Measurements from ENCODE around the gene MIEN1.
"Not testable (repeated sequence)": the region's sequence is repeated elsewhere in the genome, so short reads cannot be mapped to it uniquely, and the experiment has no call there.

Gene MIEN1

DNA sequence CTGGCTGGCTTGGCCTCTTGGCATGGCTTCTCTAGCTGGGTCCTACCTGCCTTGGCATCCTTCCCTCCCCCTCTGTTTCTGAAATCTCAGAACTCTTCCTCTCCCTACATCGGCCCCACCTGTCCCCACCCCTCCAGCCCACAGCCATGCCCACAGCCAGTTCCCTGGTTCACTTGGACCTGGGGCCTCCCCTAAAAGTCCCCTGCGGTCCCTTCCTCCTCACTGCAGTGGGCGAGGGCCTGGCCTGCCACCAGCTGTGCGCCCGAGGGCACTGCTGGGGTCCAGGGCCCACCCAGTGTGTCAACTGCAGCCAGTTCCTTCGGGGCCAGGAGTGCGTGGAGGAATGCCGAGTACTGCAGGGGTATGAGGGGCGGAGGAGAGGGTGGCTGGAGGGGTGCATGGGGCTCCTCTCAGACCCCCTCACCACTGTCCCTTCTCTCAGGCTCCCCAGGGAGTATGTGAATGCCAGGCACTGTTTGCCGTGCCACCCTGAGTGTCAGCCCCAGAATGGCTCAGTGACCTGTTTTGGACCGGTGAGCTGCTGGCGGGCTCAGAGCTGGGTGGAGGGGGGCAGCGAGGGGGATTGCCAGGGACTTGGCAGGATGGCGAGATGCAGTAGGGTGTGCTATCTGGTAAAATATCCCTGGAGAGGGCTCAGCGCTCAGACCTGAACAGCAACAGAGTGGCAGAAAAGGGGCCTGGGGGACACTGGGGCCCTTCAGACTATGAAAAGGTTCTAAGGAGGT is 14.1 kb downstream of the MIEN1 start:
- no peak for DNase-seq (ENCODE audit: low read depth)

DNA sequence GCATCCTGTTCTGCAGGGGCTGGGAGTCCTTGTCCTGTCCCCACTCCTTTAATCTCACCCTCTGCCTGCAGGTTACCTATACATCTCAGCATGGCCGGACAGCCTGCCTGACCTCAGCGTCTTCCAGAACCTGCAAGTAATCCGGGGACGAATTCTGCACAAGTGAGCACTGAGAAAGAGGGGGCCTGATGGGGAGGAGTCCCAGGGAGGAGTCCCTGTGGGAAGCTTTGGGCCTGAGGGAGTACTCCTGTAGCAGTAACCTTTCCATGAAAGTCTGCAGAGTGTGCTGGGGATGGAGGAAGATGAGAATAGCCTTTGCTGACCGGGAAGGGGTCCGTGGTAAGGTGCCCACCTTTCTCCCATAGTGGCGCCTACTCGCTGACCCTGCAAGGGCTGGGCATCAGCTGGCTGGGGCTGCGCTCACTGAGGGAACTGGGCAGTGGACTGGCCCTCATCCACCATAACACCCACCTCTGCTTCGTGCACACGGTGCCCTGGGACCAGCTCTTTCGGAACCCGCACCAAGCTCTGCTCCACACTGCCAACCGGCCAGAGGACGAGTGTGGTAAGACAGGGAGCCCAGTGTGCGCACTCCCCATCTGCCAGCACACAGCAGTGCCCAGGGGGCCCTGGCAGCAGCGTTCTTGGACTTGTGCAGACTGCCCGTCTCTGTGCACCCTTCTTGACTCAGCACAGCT is 14.8 kb downstream of the MIEN1 start:
- no peak for DNase-seq (ENCODE audit: low read depth)

DNA sequence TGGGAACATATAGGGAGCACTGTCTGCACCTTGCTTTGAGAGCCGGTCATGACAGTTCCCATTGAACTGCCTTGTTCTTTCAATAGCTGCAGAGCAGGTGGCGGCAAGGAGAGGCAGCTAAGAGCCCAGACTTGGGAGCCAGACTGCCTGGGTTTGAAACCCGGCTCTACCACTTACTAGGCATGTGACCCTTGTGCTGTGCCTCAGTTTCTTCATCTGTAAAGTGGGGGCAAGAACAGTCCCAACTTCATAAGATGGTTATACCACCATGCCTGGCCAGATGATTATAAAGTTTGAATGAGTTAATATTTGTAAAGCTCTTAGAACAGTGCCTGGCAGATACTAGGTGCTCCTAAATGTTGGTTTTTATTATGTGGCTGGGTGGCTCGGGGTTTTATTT is 16.1 kb downstream of the MIEN1 start:
- DNase-seq (ENCODE audit: low read depth) = no peak

GRCh38 chr17:39711851-39712250 is 18.5 kb downstream of the MIEN1 start:
- no peak for DNase-seq (ENCODE audit: low read depth)

DNA sequence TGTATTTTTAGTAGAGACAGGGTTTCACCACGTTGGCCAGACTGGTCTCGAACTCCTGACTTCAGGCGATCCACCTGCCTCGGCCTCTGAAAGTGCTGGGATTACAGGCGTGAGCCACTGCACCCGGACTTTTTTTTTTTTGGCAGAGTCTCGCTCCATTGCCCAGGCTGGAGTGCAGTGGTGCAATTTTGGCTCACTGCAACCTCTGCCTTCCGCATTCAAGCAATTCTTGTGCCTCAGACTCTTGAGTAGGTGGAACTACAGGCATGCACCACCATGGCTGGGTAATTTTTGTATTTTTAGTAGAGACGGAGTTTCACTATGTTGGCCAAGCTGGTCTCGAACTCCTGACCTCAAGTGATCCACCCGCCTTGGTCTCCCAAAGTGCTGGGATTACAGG is 19.3 kb downstream of the MIEN1 start:
- not testable (repeated sequence) for DNase-seq (ENCODE audit: low read depth)

- no peak for DNase-seq (ENCODE audit: low read depth)
Observed at GRCh38 chr17:39709998-39710964, 20.1 kb downstream of the MIEN1 start.

DNA sequence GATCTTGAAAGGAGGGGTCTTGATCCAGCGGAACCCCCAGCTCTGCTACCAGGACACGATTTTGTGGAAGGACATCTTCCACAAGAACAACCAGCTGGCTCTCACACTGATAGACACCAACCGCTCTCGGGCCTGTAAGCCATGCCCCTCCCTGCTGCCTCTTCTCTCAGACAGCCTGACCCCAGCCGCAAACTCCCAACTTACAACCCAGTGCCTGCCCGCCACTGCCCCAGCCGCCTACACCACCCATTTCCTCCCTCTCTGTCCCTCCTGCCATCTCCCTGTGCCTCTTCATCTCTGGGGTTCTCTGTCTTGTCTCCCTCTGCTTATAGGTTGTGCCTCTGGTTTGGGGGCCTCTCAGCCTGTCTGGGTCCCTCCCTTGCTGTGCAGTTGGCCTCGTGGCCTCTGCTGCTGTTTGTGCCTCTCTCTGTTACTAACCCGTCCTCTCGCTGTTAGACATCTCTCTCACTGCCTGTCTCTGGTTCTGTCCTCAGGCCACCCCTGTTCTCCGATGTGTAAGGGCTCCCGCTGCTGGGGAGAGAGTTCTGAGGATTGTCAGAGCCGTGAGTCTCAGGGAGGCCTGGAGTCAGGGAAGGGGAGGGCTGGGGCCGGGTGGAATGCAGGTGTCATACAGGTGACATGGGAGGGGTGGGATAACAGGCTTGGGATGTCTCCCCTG is 20.9 kb downstream of the MIEN1 start:
- no peak for DNase-seq (ENCODE audit: low read depth)

DNA sequence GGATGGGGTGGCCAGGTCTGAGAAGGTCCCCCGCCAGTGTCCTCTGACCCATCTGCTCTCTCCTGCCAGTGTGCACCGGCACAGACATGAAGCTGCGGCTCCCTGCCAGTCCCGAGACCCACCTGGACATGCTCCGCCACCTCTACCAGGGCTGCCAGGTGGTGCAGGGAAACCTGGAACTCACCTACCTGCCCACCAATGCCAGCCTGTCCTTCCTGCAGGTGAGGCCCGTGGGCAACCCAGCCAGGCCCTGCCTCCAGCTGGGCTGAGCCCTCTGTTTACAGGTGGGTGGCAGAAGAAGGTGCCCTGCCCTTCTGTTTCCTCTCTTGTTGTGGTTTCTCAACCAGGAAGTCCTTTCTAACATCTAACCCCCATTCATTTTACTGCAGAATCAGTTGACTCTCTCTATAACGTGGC is 23.4 kb downstream of the MIEN1 start:
- DNase-seq (ENCODE audit: low read depth) = no peak

GRCh38 chr17:39706383-39706782 is 23.9 kb downstream of the MIEN1 start:
- no peak for DNase-seq (ENCODE audit: low read depth)

DNA sequence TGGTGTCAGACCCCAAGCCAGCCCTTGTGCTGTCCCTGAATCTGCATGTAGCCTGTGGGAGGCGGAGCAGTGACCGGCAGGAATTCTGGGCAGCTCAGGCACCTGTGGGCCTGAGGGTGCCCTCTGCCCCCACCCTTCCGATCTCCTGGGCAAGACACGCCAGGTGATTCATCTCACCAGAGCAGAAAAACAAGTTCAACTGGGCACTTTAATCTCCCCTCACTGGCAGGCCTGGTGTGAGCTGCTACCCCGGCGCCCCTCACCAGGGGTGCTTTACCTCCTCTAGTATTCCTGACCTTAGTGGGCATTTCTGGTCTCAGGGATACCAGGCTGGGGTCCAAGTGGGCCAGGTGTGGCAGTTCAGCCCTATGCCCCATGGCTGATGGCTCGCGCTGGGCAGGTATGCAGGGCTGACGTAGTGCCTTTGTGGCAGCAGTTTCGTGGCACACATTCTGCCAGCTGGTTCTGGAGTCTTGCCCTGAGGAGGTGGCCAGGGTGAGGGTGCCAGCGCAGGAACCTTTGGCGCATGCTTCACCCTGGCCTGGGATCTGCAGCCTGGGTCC is 24.5 kb downstream of the MIEN1 start:
- DNase-seq (ENCODE audit: low read depth) = no peak

- no peak for DNase-seq (ENCODE audit: low read depth)
Observed at GRCh38 chr17:39704821-39705551, 25.3 kb downstream of the MIEN1 start.

GRCh38 chr17:39703913-39704312 is 26.4 kb downstream of the MIEN1 start:
- DNase-seq (ENCODE audit: low read depth) = no peak

DNA sequence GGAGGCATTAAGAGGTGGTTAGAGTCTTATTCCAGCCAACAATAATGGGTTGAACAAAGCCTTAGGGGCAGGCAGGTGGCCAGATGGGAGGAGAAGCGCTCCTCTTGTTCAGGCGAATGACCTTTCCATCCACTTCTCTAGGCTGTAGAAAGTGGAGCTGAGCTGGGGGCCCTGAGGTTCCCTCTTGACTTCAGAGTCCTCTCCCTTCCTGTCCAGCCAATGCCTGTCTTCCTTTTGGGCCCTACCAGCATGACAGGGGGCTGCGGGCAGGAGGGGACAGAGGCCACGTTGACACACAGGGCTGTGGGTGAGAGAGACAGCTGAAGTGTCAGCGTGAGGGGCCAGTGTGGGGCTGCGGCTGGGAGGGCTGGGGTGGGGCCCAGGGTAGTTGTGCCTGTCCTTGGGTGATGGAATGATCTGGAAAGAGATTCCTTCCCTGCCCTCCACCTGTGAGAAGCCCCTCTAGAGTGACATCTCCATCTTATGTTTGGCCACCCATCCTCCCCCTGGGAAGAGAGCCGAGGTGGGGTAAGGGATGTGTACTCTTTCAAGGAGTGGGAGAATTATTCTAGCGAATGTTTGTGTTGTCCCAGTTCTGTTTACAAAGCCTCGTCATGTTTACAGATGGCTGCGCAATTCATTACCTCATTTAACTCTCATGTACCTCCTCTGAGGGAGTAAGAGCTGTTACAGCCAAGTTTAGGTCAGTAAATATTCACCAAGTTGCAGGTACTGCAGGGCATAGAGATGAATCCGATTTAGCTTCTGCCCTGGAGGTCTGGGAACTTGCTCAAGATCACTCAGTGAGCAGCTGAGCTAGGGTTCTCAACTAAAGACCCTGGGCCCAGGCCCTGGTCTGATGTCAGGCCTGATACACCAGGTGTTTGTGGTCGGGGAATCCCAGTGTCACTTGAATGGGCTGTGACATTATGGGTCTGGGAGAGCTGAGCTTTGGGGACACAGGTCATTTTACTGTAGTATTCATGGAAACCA is 27.1 kb downstream of the MIEN1 start:
- DNase-seq (ENCODE audit: low read depth) = no peak

DNA sequence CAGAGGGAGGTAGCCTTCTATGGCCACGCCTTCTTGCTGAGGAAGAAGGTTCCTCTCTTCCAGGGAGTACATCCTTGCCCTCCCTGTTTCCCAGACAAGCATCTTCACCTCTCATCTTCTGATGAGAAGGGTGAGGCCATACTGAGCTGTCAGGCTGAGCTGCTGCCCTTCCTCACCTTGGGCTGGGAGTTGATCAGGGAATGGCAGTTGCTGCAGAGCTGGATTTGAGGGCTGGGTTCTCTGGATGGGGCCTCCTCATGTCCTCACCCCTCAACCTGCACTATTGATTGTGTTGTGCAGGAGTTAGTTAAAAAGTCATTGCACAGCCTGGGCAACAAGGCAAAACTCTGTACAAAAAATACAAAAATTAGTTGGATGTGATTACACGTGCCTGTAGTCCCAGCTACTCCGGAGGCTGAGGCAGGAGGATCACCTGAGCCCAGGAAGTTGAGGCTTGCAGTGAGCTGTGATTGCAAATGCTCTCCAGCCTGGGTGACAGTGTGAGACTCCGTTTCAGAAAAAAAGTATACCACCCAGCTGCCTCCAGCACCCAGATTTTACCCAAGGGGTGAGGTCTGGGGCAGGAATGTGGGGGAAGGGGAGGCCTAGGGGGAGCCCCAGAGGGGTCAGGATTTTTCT is 28.4 kb downstream of the MIEN1 start:
- no peak for DNase-seq (ENCODE audit: low read depth)

- DNase-seq (ENCODE audit: low read depth) = no peak
Observed at GRCh38 chr17:39701012-39701783, 29.1 kb downstream of the MIEN1 start.

- no peak for DNase-seq (ENCODE audit: low read depth)
Observed at GRCh38 chr17:39700148-39700987, 30.0 kb downstream of the MIEN1 start.

DNA sequence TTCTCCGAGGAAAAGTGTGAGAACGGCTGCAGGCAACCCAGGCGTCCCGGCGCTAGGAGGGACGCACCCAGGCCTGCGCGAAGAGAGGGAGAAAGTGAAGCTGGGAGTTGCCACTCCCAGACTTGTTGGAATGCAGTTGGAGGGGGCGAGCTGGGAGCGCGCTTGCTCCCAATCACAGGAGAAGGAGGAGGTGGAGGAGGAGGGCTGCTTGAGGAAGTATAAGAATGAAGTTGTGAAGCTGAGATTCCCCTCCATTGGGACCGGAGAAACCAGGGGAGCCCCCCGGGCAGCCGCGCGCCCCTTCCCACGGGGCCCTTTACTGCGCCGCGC is 30.5 kb downstream of the MIEN1 start, which contains the start of gene ERBB2:
Gene ERBB2 (plus strand): TSS at position 247 of the 330 bp plus-strand sequence. CDS start 175 bp downstream, outside the sequence.
- DNase-seq (ENCODE audit: low read depth) = no peak
